Stimulated activated CD4-positive, alpha-beta T cell treated with anti-CD3 and anti-CD28 coated beads, Interleukin-4, amount 100 ng/mL, for 4 hours (primary cell): ENCODE data around the gene CLDN14.

Experiments
- DNase-seq, 2 experiments: peaks; one replicate each; pipeline ENCODE4 v3.0.0-alpha.2; 2020

Gene CLDN14

GRCh38 chr21:36429947-36430546, 49.9 kb downstream of the CLDN14 start:
- DNase-seq, result peak; percentile 41 to 67

- no peak for DNase-seq
Observed at GRCh38 chr21:36428761-36429432, 51.0 kb downstream of the CLDN14 start.

GRCh38 chr21:36427502-36427901, 52.4 kb downstream of the CLDN14 start:
- DNase-seq, result no peak

- no peak for DNase-seq
Observed at GRCh38 chr21:36425286-36425685, 54.6 kb downstream of the CLDN14 start.

- no peak for DNase-seq
Observed at GRCh38 chr21:36424592-36424991, 55.3 kb downstream of the CLDN14 start.

GRCh38 chr21:36423771-36424433, 56.0 kb downstream of the CLDN14 start:
- no peak for DNase-seq

GRCh38 chr21:36422279-36423098, 57.4 kb downstream of the CLDN14 start:
- peak in 1 of 2 experiments; percentile 14 for DNase-seq

GRCh38 chr21:36420571-36421339, 59.2 kb downstream of the CLDN14 start:
- DNase-seq, result no peak

- DNase-seq, result peak; percentile 24 to 28
Observed at GRCh38 chr21:36419996-36420395, 59.9 kb downstream of the CLDN14 start.

GRCh38 chr21:36419241-36419640, 60.7 kb downstream of the CLDN14 start:
- DNase-seq, result no peak

GRCh38 chr21:36415375-36415774, 64.5 kb downstream of the CLDN14 start:
- DNase-seq, result no peak

GRCh38 chr21:36412916-36413315, 67.0 kb downstream of the CLDN14 start:
- no peak for DNase-seq

GRCh38 chr21:36411301-36411700, 68.6 kb downstream of the CLDN14 start:
- no peak for DNase-seq
